GM21447 (cell line): Measurements from ENCODE around the gene CDH13.

Experiments used
- ATAC-seq: cut with Tn5 transposase; IDR thresholded peaks from one replicate; pipeline ENCODE4 v1.9.1; 2021; ENCODE audit not compliant: unreplicated experiment

CDH13 gene

GRCh38 chr16:83624429-83625120 lies 997.8 kb downstream of the CDH13 start:
- no peak for ATAC-seq

GRCh38 chr16:83626204-83626603 lies 999.4 kb downstream of the CDH13 start:
- ATAC-seq: no peak

GRCh38 chr16:83626676-83627075 lies 999.9 kb downstream of the CDH13 start:
- no peak for ATAC-seq

- ATAC-seq: no peak
Observed at GRCh38 chr16:83627996-83628395, 1001.2 kb downstream of the CDH13 start.

- ATAC-seq: no peak
Observed at GRCh38 chr16:83629426-83629825, 1002.7 kb downstream of the CDH13 start.

- no peak for ATAC-seq
Observed at GRCh38 chr16:83629836-83630235, 1003.1 kb downstream of the CDH13 start.

- no peak for ATAC-seq
Observed at GRCh38 chr16:83630979-83631378, 1004.2 kb downstream of the CDH13 start.

GRCh38 chr16:83633286-83633685 lies 1006.5 kb downstream of the CDH13 start:
- ATAC-seq: no peak

GRCh38 chr16:83648347-83648746 lies 1021.6 kb downstream of the CDH13 start:
- ATAC-seq: no peak

GRCh38 chr16:83651871-83652270 lies 1025.1 kb downstream of the CDH13 start:
- ATAC-seq: no peak

GRCh38 chr16:83652943-83653342 lies 1026.2 kb downstream of the CDH13 start:
- no peak for ATAC-seq

GRCh38 chr16:83653785-83654184 lies 1027.0 kb downstream of the CDH13 start:
- no peak for ATAC-seq

- no peak for ATAC-seq
Observed at GRCh38 chr16:83660282-83660681, 1033.5 kb downstream of the CDH13 start.

GRCh38 chr16:83661656-83662055 lies 1034.9 kb downstream of the CDH13 start:
- ATAC-seq: no peak

GRCh38 chr16:83666449-83666848 lies 1039.7 kb downstream of the CDH13 start:
- no peak for ATAC-seq

- ATAC-seq: no peak
Observed at GRCh38 chr16:83669456-83669855, 1042.7 kb downstream of the CDH13 start.

GRCh38 chr16:83674931-83675535 lies 1048.3 kb downstream of the CDH13 start:
- ATAC-seq: no peak

GRCh38 chr16:83676086-83676485 lies 1049.3 kb downstream of the CDH13 start:
- ATAC-seq: no peak

- ATAC-seq: no peak
Observed at GRCh38 chr16:83680980-83681379, 1054.2 kb downstream of the CDH13 start.

GRCh38 chr16:83681381-83681956 lies 1054.7 kb downstream of the CDH13 start:
- ATAC-seq: no peak

- ATAC-seq: no peak
Observed at GRCh38 chr16:83682116-83682867, 1055.5 kb downstream of the CDH13 start.

- ATAC-seq: no peak
Observed at GRCh38 chr16:83682868-83683235, 1056.1 kb downstream of the CDH13 start.
